ENCODE measurements around the gene ATRN. TPM values are rescaled to one million over a fixed set of nuclear protein-coding genes. Genes with fewer than 3 reads are reported as not detected.

ATRN gene
- total and polyA plus RNA-seq, 2 of the 8 experiments (the other 6 are each of a cell fraction or from before 2014, with no cell fraction given): 12.0 to 17.4 TPM

DNA sequence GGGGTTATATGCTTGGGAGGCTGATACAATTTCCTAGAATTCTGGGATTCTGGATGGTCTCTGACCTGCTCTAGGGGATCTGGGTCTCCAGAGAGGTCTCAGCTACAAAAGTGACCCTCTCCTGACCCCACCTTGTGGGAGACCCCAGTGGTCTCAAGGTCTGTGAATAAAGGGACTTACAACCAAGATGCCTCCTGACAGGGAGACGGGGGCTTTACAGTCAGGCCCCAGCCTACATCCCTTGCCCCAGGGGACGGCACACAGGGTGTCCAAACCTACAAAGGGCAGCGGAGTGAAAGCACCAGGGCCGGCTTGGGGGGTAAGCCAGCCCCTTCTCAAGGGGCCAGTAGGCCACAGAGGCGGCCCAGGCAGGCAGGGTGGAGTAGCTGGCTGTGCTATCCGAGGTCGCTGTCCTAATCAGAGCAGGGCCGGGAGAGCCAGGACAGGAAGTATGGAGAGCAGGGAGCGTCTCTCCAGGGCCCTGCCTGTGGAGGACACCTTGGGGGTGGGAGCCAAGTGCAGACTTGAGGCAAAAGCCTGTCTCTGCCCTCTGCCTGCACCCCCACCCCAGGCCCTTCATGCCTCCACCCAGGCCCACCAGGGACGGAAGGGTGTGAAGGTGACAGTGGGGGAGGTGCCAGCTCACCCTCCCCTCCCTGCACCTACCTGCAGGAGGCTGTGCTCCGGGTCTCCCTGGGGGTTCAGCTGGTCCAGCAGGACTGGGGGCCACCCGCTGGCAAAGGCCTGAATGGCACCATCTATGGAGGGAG, 188.9 kb downstream of the ATRN start (continued):
- TF ChIP-seq, protein P1, sequence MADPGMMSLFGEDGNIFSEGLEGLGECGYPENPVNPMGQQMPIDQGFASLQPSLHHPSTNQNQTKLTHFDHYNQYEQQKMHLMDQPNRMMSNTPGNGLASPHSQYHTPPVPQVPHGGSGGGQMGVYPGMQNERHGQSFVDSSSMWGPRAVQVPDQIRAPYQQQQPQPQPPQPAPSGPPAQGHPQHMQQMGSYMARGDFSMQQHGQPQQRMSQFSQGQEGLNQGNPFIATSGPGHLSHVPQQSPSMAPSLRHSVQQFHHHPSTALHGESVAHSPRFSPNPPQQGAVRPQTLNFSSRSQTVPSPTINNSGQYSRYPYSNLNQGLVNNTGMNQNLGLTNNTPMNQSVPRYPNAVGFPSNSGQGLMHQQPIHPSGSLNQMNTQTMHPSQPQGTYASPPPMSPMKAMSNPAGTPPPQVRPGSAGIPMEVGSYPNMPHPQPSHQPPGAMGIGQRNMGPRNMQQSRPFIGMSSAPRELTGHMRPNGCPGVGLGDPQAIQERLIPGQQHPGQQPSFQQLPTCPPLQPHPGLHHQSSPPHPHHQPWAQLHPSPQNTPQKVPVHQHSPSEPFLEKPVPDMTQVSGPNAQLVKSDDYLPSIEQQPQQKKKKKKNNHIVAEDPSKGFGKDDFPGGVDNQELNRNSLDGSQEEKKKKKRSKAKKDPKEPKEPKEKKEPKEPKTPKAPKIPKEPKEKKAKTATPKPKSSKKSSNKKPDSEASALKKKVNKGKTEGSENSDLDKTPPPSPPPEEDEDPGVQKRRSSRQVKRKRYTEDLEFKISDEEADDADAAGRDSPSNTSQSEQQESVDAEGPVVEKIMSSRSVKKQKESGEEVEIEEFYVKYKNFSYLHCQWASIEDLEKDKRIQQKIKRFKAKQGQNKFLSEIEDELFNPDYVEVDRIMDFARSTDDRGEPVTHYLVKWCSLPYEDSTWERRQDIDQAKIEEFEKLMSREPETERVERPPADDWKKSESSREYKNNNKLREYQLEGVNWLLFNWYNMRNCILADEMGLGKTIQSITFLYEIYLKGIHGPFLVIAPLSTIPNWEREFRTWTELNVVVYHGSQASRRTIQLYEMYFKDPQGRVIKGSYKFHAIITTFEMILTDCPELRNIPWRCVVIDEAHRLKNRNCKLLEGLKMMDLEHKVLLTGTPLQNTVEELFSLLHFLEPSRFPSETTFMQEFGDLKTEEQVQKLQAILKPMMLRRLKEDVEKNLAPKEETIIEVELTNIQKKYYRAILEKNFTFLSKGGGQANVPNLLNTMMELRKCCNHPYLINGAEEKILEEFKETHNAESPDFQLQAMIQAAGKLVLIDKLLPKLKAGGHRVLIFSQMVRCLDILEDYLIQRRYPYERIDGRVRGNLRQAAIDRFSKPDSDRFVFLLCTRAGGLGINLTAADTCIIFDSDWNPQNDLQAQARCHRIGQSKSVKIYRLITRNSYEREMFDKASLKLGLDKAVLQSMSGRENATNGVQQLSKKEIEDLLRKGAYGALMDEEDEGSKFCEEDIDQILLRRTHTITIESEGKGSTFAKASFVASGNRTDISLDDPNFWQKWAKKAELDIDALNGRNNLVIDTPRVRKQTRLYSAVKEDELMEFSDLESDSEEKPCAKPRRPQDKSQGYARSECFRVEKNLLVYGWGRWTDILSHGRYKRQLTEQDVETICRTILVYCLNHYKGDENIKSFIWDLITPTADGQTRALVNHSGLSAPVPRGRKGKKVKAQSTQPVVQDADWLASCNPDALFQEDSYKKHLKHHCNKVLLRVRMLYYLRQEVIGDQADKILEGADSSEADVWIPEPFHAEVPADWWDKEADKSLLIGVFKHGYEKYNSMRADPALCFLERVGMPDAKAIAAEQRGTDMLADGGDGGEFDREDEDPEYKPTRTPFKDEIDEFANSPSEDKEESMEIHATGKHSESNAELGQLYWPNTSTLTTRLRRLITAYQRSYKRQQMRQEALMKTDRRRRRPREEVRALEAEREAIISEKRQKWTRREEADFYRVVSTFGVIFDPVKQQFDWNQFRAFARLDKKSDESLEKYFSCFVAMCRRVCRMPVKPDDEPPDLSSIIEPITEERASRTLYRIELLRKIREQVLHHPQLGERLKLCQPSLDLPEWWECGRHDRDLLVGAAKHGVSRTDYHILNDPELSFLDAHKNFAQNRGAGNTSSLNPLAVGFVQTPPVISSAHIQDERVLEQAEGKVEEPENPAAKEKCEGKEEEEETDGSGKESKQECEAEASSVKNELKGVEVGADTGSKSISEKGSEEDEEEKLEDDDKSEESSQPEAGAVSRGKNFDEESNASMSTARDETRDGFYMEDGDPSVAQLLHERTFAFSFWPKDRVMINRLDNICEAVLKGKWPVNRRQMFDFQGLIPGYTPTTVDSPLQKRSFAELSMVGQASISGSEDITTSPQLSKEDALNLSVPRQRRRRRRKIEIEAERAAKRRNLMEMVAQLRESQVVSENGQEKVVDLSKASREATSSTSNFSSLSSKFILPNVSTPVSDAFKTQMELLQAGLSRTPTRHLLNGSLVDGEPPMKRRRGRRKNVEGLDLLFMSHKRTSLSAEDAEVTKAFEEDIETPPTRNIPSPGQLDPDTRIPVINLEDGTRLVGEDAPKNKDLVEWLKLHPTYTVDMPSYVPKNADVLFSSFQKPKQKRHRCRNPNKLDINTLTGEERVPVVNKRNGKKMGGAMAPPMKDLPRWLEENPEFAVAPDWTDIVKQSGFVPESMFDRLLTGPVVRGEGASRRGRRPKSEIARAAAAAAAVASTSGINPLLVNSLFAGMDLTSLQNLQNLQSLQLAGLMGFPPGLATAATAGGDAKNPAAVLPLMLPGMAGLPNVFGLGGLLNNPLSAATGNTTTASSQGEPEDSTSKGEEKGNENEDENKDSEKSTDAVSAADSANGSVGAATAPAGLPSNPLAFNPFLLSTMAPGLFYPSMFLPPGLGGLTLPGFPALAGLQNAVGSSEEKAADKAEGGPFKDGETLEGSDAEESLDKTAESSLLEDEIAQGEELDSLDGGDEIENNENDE (IDR thresholded peaks at IDR 0.05; ENCODE audit: insufficient replicate concordance, low read length): no peak

All from H1 (cell line).